NCI-H2081 treated with DMSO at 0.1 percent for 48 hours (cell line): ENCODE results near the gene PTPRA.
"Not testable (repeated sequence)": the region's sequence is repeated elsewhere in the genome, so short reads cannot be mapped to it uniquely, and the experiment has no call there.

Experiments
- DNase-seq: peaks from one replicate; lab custom pipeline; 2025; lab: John Stamatoyannopoulos, UW

PTPRA gene

GRCh38 chr20:3003416-3003815, 130.1 kb downstream of the PTPRA start:
- DNase-seq = no peak

- DNase-seq = no peak
These were observed 137.9 kb downstream of the PTPRA start for GRCh38 chr20:3010985-3011723.

- no peak for DNase-seq
These were observed 138.5 kb downstream of the PTPRA start for GRCh38 chr20:3011752-3012151.

GRCh38 chr20:3013771-3014170, 140.5 kb downstream of the PTPRA start:
- no peak for DNase-seq

- no peak for DNase-seq
These were observed 140.9 kb downstream of the PTPRA start for GRCh38 chr20:3014179-3014578.

GRCh38 chr20:3014662-3015061, 141.4 kb downstream of the PTPRA start:
- DNase-seq = no peak

GRCh38 chr20:3015302-3015701, 142.0 kb downstream of the PTPRA start:
- DNase-seq = not testable (repeated sequence)

GRCh38 chr20:3021327-3021726, 148.0 kb downstream of the PTPRA start:
- no peak for DNase-seq

- DNase-seq = no peak
These were observed 148.5 kb downstream of the PTPRA start for GRCh38 chr20:3021777-3022176.

GRCh38 chr20:3022559-3023490, 149.5 kb downstream of the PTPRA start:
- DNase-seq = not testable (repeated sequence)

GRCh38 chr20:3027987-3028386, 154.7 kb downstream of the PTPRA start:
- no peak for DNase-seq

- DNase-seq = no peak
These were observed 158.4 kb downstream of the PTPRA start for GRCh38 chr20:3031524-3032147.

- no peak for DNase-seq
These were observed 159.3 kb downstream of the PTPRA start for GRCh38 chr20:3032624-3033023.

GRCh38 chr20:3037654-3038053, 164.4 kb downstream of the PTPRA start:
- DNase-seq = no peak

GRCh38 chr20:3038454-3038853, 165.2 kb downstream of the PTPRA start:
- no peak for DNase-seq

- no peak for DNase-seq
These were observed 166.1 kb downstream of the PTPRA start for GRCh38 chr20:3039426-3039825.

GRCh38 chr20:3040086-3040485, 166.8 kb downstream of the PTPRA start:
- no peak for DNase-seq

GRCh38 chr20:3041854-3042409, 168.7 kb downstream of the PTPRA start:
- no peak for DNase-seq

- no peak for DNase-seq
These were observed 169.3 kb downstream of the PTPRA start for GRCh38 chr20:3042625-3043024.

GRCh38 chr20:3043322-3043721, 170.0 kb downstream of the PTPRA start, which contains the start of gene GNRH2:
GNRH2 (plus strand) TSS chr20:3043622; CDS start chr20:3044415, 793 bp downstream.
- no peak for DNase-seq

- no peak for DNase-seq
These were observed 171.2 kb downstream of the PTPRA start for GRCh38 chr20:3044336-3044965.
